Measurements from ENCODE around the gene PLA2G4C. TPM values are rescaled to one million over a fixed set of nuclear protein-coding genes. Genes with fewer than 3 reads are reported as not detected.

The PLA2G4C gene
- total RNA-seq, 1 donor from 2014 or later = 0.26 TPM

DNA sequence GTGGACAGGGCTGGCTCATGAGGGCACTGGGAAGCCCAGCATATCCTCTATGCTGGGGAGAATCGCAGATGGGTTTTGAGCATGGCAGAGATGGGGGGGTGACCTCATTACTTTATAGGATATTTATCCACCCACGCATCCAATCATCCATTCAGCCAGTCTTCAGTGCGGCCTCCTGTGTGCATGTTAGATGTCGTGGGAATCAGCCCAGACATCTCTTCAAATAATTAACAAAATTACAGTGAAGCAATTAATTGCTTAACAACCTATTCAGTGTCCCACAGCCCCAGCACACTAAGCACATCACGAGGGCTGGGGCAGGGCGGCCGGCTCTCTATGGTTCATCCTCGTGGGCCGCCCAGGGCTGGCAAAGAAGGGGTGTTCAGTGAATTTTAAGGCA lies 38.0 kb upstream of the PLA2G4C start:
- Mint-ChIP-seq H3K9me3 (ENCODE audit: low read depth) (no peaks in the 10 kb centered on the region), H3K4me1 (ENCODE audit: low read depth) (no peaks in the 10 kb centered on the region), H3K4me3 (ENCODE audit: low read depth) (no peak overlapping the region), H3K27ac (no peak overlapping the region), H3K36me3 (ENCODE audit: insufficient read depth) (peaks cover 9% of the 10 kb centered on the region), H3K27me3 (no peaks in the 10 kb centered on the region)
- DNase-seq (ENCODE audit: low spot score, unreplicated experiment) = no peak
- TF ChIP-seq, protein P1, sequence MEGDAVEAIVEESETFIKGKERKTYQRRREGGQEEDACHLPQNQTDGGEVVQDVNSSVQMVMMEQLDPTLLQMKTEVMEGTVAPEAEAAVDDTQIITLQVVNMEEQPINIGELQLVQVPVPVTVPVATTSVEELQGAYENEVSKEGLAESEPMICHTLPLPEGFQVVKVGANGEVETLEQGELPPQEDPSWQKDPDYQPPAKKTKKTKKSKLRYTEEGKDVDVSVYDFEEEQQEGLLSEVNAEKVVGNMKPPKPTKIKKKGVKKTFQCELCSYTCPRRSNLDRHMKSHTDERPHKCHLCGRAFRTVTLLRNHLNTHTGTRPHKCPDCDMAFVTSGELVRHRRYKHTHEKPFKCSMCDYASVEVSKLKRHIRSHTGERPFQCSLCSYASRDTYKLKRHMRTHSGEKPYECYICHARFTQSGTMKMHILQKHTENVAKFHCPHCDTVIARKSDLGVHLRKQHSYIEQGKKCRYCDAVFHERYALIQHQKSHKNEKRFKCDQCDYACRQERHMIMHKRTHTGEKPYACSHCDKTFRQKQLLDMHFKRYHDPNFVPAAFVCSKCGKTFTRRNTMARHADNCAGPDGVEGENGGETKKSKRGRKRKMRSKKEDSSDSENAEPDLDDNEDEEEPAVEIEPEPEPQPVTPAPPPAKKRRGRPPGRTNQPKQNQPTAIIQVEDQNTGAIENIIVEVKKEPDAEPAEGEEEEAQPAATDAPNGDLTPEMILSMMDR (IDR thresholded peaks at IDR 0.05; ENCODE audit: unreplicated experiment) = no peak

GRCh38 chr19:48147597-48148175 lies 37.1 kb upstream of the PLA2G4C start:
- Mint-ChIP-seq H3K4me3 (ENCODE audit: low read depth) (no peak overlapping the region), H3K27ac (no peak overlapping the region), H3K27me3 (no peaks in the 10 kb centered on the region), H3K4me1 (ENCODE audit: low read depth) (no peaks in the 10 kb centered on the region), H3K36me3 (ENCODE audit: insufficient read depth) (peaks cover 12% of the 10 kb centered on the region), H3K9me3 (ENCODE audit: low read depth) (no peaks in the 10 kb centered on the region)
- no peak for DNase-seq (ENCODE audit: low spot score, unreplicated experiment)
- TF ChIP-seq, protein P1 (IDR thresholded peaks at IDR 0.05; ENCODE audit: unreplicated experiment) = no peak

DNA sequence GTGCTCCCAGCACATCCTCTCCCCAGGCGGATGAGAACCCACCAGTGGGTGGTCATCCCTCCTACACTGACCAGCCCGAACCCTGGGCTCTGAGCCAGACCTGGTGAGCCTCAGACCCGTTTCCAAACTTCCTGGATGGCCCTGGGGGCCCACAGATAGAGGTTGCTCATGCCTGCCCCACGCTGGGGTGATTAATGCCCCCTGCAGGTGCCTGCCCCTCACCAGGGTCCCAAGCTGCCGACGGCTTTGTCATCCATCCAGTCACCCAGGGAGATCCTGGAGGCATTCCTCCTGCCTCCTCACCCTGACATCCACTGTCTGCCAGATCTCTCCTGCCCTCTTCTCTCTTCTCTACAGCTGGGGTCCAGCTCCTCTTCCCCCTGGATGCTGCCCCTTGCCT lies 28.4 kb upstream of the PLA2G4C start:
- no peak for DNase-seq (ENCODE audit: low spot score, unreplicated experiment)
- Mint-ChIP-seq H3K27ac (peak overlapping the region; percentile 14), H3K27me3 (no peaks in the 10 kb centered on the region), H3K4me1 (ENCODE audit: low read depth) (no peaks in the 10 kb centered on the region), H3K4me3 (ENCODE audit: low read depth) (no peak overlapping the region), H3K9me3 (ENCODE audit: low read depth) (no peaks in the 10 kb centered on the region), H3K36me3 (ENCODE audit: insufficient read depth) (peaks cover 9% of the 10 kb centered on the region)
- TF ChIP-seq, protein P1 (IDR thresholded peaks at IDR 0.05; ENCODE audit: unreplicated experiment) = no peak

DNA sequence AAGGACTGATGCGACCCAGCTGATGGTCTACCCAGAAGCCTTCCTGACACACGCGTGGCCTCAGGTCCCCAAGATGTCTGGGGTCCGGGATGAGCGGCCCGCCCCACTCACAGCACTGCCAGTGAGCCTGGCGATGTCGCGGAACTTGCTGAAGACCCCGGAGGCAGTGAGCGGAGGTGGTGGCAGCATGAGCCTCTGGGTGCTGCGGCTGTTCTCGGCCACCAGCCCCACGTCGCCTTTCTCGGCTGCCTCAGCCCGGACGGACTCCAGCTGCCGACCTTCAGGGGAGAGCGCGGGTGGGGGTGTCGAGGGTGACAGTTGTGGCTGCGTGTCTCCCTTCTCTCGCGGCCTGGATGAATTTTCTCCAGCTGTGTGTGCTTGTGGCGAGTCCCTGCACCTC lies 26.8 kb upstream of the PLA2G4C start:
- Mint-ChIP-seq H3K27me3 (no peaks in the 10 kb centered on the region), H3K36me3 (ENCODE audit: insufficient read depth) (peaks cover 4% of the 10 kb centered on the region), H3K27ac (no peak overlapping the region), H3K9me3 (ENCODE audit: low read depth) (no peaks in the 10 kb centered on the region), H3K4me1 (ENCODE audit: low read depth) (no peaks in the 10 kb centered on the region), H3K4me3 (ENCODE audit: low read depth) (no peak overlapping the region)
- TF ChIP-seq, protein P1 (IDR thresholded peaks at IDR 0.05; ENCODE audit: unreplicated experiment) = no peak
- no peak for DNase-seq (ENCODE audit: low spot score, unreplicated experiment)

DNA sequence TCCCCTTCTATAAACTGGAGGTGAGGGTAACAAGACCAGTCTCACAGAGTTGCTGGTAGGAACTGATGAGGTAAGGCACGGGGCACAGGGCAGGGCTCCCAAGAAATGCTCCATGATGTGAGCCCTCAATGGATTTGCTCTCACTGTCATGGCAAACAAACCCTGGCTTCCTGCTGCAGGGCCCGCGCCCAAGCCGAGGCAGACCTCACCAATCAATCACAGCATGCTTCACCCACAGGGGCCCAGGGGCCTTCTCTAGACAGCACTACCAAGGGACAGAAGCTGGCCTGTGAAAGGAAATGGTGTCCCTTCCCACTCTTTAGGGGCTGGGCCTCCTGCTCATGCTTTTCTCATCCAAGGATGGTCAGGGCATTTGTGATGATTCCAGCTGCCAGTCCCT lies 25.9 kb upstream of the PLA2G4C start:
- H3K27ac Mint-ChIP-seq = no peak overlapping the region
- TF ChIP-seq, protein P1 (IDR thresholded peaks at IDR 0.05; ENCODE audit: unreplicated experiment) = no peak
- H3K36me3 Mint-ChIP-seq (ENCODE audit: insufficient read depth) = peaks cover 6% of the 10 kb centered on the region
- H3K4me1 Mint-ChIP-seq (ENCODE audit: low read depth) = no peaks in the 10 kb centered on the region
- DNase-seq (ENCODE audit: low spot score, unreplicated experiment) = no peak
- no peaks in the 10 kb centered on the region for H3K9me3 Mint-ChIP-seq (ENCODE audit: low read depth)
- H3K27me3 Mint-ChIP-seq = no peaks in the 10 kb centered on the region
- no peak overlapping the region for H3K4me3 Mint-ChIP-seq (ENCODE audit: low read depth)

Data from progenitor cell of endocrine pancreas (in vitro differentiated cells).